Measurements from ENCODE around the gene LTF.
"Not testable (repeated sequence)": the region's sequence is repeated elsewhere in the genome, so short reads cannot be mapped to it uniquely, and the experiment has no call there.

LTF gene

GRCh38 chr3:46399098-46399497 lies 65.6 kb downstream of the LTF start:
- peaks cover under 1% of the 10 kb centered on the region; the same call in 1 of the 2 replicates for H3K4me1 ChIP-seq (ENCODE audit: control insufficient read depth, insufficient read depth, low read length)
- H3K27ac ChIP-seq (ENCODE audit: low read depth, low read length) = no peak overlapping the region
- H3K9me3 ChIP-seq (ENCODE audit: control insufficient read depth, insufficient read depth, low read length) = no peaks in the 10 kb centered on the region
- H3K4me3 ChIP-seq (ENCODE audit: low read depth, low read length) = no peak overlapping the region
- H3K36me3 ChIP-seq (ENCODE audit: control insufficient read depth, insufficient read depth, low read length) = no peaks in the 10 kb centered on the region
- H3K9ac ChIP-seq (ENCODE audit: low read depth, low read length) = no peak overlapping the region
- no peaks in the 10 kb centered on the region for H3K27me3 ChIP-seq (ENCODE audit: control insufficient read depth, insufficient read depth, low read length)

- Histone ChIP-seq H3K4me1 (ENCODE audit: control insufficient read depth, insufficient read depth, low read length) (peaks cover 8% of the 10 kb centered on the region; the same call in 1 of the 2 replicates), H3K9ac (ENCODE audit: low read depth, low read length) (no peak overlapping the region), H3K36me3 (ENCODE audit: control insufficient read depth, insufficient read depth, low read length) (no peaks in the 10 kb centered on the region), H3K4me3 (ENCODE audit: low read depth, low read length) (no peak overlapping the region), H3K27me3 (ENCODE audit: control insufficient read depth, insufficient read depth, low read length) (no peaks in the 10 kb centered on the region), H3K9me3 (ENCODE audit: control insufficient read depth, insufficient read depth, low read length) (no peaks in the 10 kb centered on the region), H3K27ac (ENCODE audit: low read depth, low read length) (no peak overlapping the region)
Measured at GRCh38 chr3:46398186-46398955, 66.3 kb downstream of the LTF start.

GRCh38 chr3:46397111-46397510 lies 67.6 kb downstream of the LTF start:
- peaks cover 8% of the 10 kb centered on the region; the same call in 1 of the 2 replicates for H3K4me1 ChIP-seq (ENCODE audit: control insufficient read depth, insufficient read depth, low read length)
- H3K36me3 ChIP-seq (ENCODE audit: control insufficient read depth, insufficient read depth, low read length) = no peaks in the 10 kb centered on the region
- no peaks in the 10 kb centered on the region for H3K9me3 ChIP-seq (ENCODE audit: control insufficient read depth, insufficient read depth, low read length)
- H3K4me3 ChIP-seq (ENCODE audit: low read depth, low read length) = no peak overlapping the region
- H3K27me3 ChIP-seq (ENCODE audit: control insufficient read depth, insufficient read depth, low read length) = no peaks in the 10 kb centered on the region
- no peak overlapping the region for H3K9ac ChIP-seq (ENCODE audit: low read depth, low read length)
- H3K27ac ChIP-seq (ENCODE audit: low read depth, low read length) = no peak overlapping the region

- no peaks in the 10 kb centered on the region for H3K36me3 ChIP-seq (ENCODE audit: control insufficient read depth, insufficient read depth, low read length)
- H3K4me1 ChIP-seq (ENCODE audit: control insufficient read depth, insufficient read depth, low read length) = peaks cover 8% of the 10 kb centered on the region; the same call in 1 of the 2 replicates
- H3K4me3 ChIP-seq (ENCODE audit: low read depth, low read length) = no peak overlapping the region
- no peak overlapping the region for H3K9ac ChIP-seq (ENCODE audit: low read depth, low read length)
- H3K27ac ChIP-seq (ENCODE audit: low read depth, low read length) = no peak overlapping the region
- H3K9me3 ChIP-seq (ENCODE audit: control insufficient read depth, insufficient read depth, low read length) = no peaks in the 10 kb centered on the region
- H3K27me3 ChIP-seq (ENCODE audit: control insufficient read depth, insufficient read depth, low read length) = no peaks in the 10 kb centered on the region
Measured at GRCh38 chr3:46395766-46396530, 68.8 kb downstream of the LTF start.

GRCh38 chr3:46395210-46395661 lies 69.5 kb downstream of the LTF start:
- Histone ChIP-seq H3K27me3 (ENCODE audit: control insufficient read depth, insufficient read depth, low read length) (no peaks in the 10 kb centered on the region), H3K36me3 (ENCODE audit: control insufficient read depth, insufficient read depth, low read length) (no peaks in the 10 kb centered on the region), H3K4me3 (ENCODE audit: low read depth, low read length) (no peak overlapping the region), H3K9ac (ENCODE audit: low read depth, low read length) (no peak overlapping the region), H3K27ac (ENCODE audit: low read depth, low read length) (no peak overlapping the region), H3K4me1 (ENCODE audit: control insufficient read depth, insufficient read depth, low read length) (peaks cover 8% of the 10 kb centered on the region; the same call in 1 of the 2 replicates), H3K9me3 (ENCODE audit: control insufficient read depth, insufficient read depth, low read length) (no peaks in the 10 kb centered on the region)

GRCh38 chr3:46393554-46394434 lies 70.9 kb downstream of the LTF start:
- H3K4me1 ChIP-seq (ENCODE audit: control insufficient read depth, insufficient read depth, low read length) = peaks cover 8% of the 10 kb centered on the region; the same call in 1 of the 2 replicates
- no peaks in the 10 kb centered on the region for H3K27me3 ChIP-seq (ENCODE audit: control insufficient read depth, insufficient read depth, low read length)
- no peaks in the 10 kb centered on the region for H3K9me3 ChIP-seq (ENCODE audit: control insufficient read depth, insufficient read depth, low read length)
- no peaks in the 10 kb centered on the region for H3K36me3 ChIP-seq (ENCODE audit: control insufficient read depth, insufficient read depth, low read length)
- H3K9ac ChIP-seq (ENCODE audit: low read depth, low read length) = no peak overlapping the region
- no peak overlapping the region for H3K27ac ChIP-seq (ENCODE audit: low read depth, low read length)
- no peak overlapping the region for H3K4me3 ChIP-seq (ENCODE audit: low read depth, low read length)

- Histone ChIP-seq H3K4me3 (ENCODE audit: low read depth, low read length) (no peak overlapping the region), H3K9ac (ENCODE audit: low read depth, low read length) (no peak overlapping the region), H3K36me3 (ENCODE audit: control insufficient read depth, insufficient read depth, low read length) (no peaks in the 10 kb centered on the region), H3K9me3 (ENCODE audit: control insufficient read depth, insufficient read depth, low read length) (no peaks in the 10 kb centered on the region), H3K27me3 (ENCODE audit: control insufficient read depth, insufficient read depth, low read length) (no peaks in the 10 kb centered on the region), H3K4me1 (ENCODE audit: control insufficient read depth, insufficient read depth, low read length) (peaks cover 8% of the 10 kb centered on the region; the same call in 1 of the 2 replicates), H3K27ac (ENCODE audit: low read depth, low read length) (no peak overlapping the region)
Measured at GRCh38 chr3:46393011-46393410, 71.7 kb downstream of the LTF start.

- not testable (repeated sequence) for H3K36me3 ChIP-seq (ENCODE audit: control insufficient read depth, insufficient read depth, low read length); H3K27me3 ChIP-seq (ENCODE audit: control insufficient read depth, insufficient read depth, low read length); H3K4me1 ChIP-seq (ENCODE audit: control insufficient read depth, insufficient read depth, low read length); H3K9me3 ChIP-seq (ENCODE audit: control insufficient read depth, insufficient read depth, low read length); H3K4me3 ChIP-seq (ENCODE audit: low read depth, low read length); H3K9ac ChIP-seq (ENCODE audit: low read depth, low read length); H3K27ac ChIP-seq (ENCODE audit: low read depth, low read length)
Measured at GRCh38 chr3:46391526-46391925, 73.2 kb downstream of the LTF start.

GRCh38 chr3:46389306-46389705 lies 75.4 kb downstream of the LTF start:
- H3K36me3 ChIP-seq (ENCODE audit: control insufficient read depth, insufficient read depth, low read length) = no peaks in the 10 kb centered on the region
- H3K27ac ChIP-seq (ENCODE audit: low read depth, low read length) = no peak overlapping the region
- H3K9ac ChIP-seq (ENCODE audit: low read depth, low read length) = no peak overlapping the region
- no peak overlapping the region for H3K4me3 ChIP-seq (ENCODE audit: low read depth, low read length)
- peaks cover 13% of the 10 kb centered on the region; the same call in 1 of the 2 replicates for H3K4me1 ChIP-seq (ENCODE audit: control insufficient read depth, insufficient read depth, low read length)
- no peaks in the 10 kb centered on the region for H3K27me3 ChIP-seq (ENCODE audit: control insufficient read depth, insufficient read depth, low read length)
- no peaks in the 10 kb centered on the region for H3K9me3 ChIP-seq (ENCODE audit: control insufficient read depth, insufficient read depth, low read length)

GRCh38 chr3:46388847-46389246 lies 75.9 kb downstream of the LTF start:
- H3K27ac ChIP-seq (ENCODE audit: low read depth, low read length); H3K9me3 ChIP-seq (ENCODE audit: control insufficient read depth, insufficient read depth, low read length); H3K4me1 ChIP-seq (ENCODE audit: control insufficient read depth, insufficient read depth, low read length); H3K27me3 ChIP-seq (ENCODE audit: control insufficient read depth, insufficient read depth, low read length); H3K36me3 ChIP-seq (ENCODE audit: control insufficient read depth, insufficient read depth, low read length); H3K9ac ChIP-seq (ENCODE audit: low read depth, low read length); H3K4me3 ChIP-seq (ENCODE audit: low read depth, low read length): not testable (repeated sequence)
